ENCODE measurements around the gene FRMD1. TPM values are rescaled to one million over a fixed set of nuclear protein-coding genes. Genes with fewer than 3 reads are reported as not detected.

Gene FRMD1
- total RNA-seq, 1 donor from 2014 or later, result 0.09 TPM

DNA sequence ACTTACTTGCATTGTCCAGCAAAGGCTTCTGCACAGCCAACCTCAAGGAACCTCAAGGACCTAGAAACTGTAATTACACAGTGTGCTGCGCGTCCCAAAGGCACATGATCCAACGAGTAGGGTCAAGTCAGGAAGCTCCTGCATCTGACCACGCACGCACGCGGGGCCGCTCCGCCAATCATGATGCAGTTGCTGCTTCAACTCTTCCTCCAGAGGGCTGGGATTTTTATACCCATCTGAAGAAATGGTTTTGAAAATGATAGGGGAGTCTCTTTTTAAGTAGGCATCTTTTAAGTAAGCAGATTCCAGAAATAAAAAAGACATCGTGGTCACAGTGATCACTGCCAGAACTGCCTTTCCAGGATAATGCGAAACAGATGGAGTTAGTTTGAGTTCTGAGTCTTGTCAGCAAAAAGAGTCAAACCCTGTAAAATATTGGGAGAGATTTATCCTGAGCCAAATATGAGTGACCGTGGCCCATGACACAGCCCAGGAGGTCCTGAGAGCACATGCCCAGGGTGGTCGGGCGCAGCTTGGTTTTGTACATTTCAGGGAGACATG is 47.5 kb downstream of the FRMD1 start:
- Histone ChIP-seq H3K4me3 (no peak overlapping the region), H3K9me3 (no peaks in the 10 kb centered on the region), H3K27ac (peak overlapping the region; percentile 61), H3K27me3 (no peaks in the 10 kb centered on the region), H3K36me3 (no peaks in the 10 kb centered on the region), H3K4me1 (peaks cover 9% of the 10 kb centered on the region)
- DNase-seq, result no peak
- TF ChIP-seq, protein P1, sequence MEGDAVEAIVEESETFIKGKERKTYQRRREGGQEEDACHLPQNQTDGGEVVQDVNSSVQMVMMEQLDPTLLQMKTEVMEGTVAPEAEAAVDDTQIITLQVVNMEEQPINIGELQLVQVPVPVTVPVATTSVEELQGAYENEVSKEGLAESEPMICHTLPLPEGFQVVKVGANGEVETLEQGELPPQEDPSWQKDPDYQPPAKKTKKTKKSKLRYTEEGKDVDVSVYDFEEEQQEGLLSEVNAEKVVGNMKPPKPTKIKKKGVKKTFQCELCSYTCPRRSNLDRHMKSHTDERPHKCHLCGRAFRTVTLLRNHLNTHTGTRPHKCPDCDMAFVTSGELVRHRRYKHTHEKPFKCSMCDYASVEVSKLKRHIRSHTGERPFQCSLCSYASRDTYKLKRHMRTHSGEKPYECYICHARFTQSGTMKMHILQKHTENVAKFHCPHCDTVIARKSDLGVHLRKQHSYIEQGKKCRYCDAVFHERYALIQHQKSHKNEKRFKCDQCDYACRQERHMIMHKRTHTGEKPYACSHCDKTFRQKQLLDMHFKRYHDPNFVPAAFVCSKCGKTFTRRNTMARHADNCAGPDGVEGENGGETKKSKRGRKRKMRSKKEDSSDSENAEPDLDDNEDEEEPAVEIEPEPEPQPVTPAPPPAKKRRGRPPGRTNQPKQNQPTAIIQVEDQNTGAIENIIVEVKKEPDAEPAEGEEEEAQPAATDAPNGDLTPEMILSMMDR (IDR thresholded peaks at IDR 0.05), result no peak
- ATAC-seq, result no peak
- intact Hi-C loops (cut with DNase I), result no loop called here

- no peak overlapping the region for H3K4me3 ChIP-seq
- TF ChIP-seq, protein P1 (IDR thresholded peaks at IDR 0.05), result no peak
- peaks cover 9% of the 10 kb centered on the region for H3K4me1 ChIP-seq
- H3K9me3 ChIP-seq, result no peaks in the 10 kb centered on the region
- ATAC-seq, result no peak
- DNase-seq, result no peak
- H3K36me3 ChIP-seq, result no peaks in the 10 kb centered on the region
- no peaks in the 10 kb centered on the region for H3K27me3 ChIP-seq
- H3K27ac ChIP-seq, result no peak overlapping the region
- intact Hi-C loops (cut with DNase I), result no loop called here
These were observed 48.1 kb downstream of the FRMD1 start for GRCh38 chr6:168030908-168031307.

- peaks cover 9% of the 10 kb centered on the region for H3K4me1 ChIP-seq
- no peak for ATAC-seq
- intact Hi-C loops (cut with DNase I), result no loop called here
These were observed 48.7 kb downstream of the FRMD1 start for GRCh38 chr6:168030218-168030746.

GRCh38 chr6:168029459-168030217 is 49.4 kb downstream of the FRMD1 start:
- Histone ChIP-seq H3K27ac (no peak overlapping the region), H3K4me3 (no peak overlapping the region), H3K4me1 (peaks cover 9% of the 10 kb centered on the region), H3K27me3 (no peaks in the 10 kb centered on the region), H3K9me3 (no peaks in the 10 kb centered on the region), H3K36me3 (no peaks in the 10 kb centered on the region)
- TF ChIP-seq, protein P1 (IDR thresholded peaks at IDR 0.05), result no peak
- intact Hi-C loops (cut with DNase I), result no loop called here
- ATAC-seq, result no peak
- no peak for DNase-seq

More at GRCh38 chr6:168030218-168030746, 48.7 kb downstream of the FRMD1 start:
- no peak overlapping the region for H3K4me3 ChIP-seq
- no peak overlapping the region for H3K27ac ChIP-seq
- H3K27me3 ChIP-seq, result no peaks in the 10 kb centered on the region
- DNase-seq, result no peak
- H3K9me3 ChIP-seq, result no peaks in the 10 kb centered on the region
- TF ChIP-seq, protein P1 (IDR thresholded peaks at IDR 0.05), result no peak
- no peaks in the 10 kb centered on the region for H3K36me3 ChIP-seq

DNA sequence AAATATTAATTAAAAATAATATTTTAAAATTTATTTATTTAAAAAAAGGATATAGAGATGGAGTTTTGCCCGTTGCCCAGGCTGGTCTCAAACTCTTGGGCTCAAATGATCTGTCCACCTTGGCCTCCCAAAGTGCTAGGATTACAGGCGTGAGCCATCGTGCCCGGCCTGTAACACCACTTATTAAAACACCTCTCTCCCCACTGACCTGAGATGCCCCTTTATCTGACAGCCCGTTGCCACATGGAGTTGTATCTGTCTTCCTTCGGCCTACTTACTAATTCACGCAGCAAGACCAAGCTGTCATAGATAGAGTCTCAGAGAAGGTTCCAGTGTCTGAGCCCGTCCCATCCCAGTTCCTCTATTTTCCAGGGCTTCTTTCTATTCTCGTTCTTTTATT is 50.8 kb downstream of the FRMD1 start:
- Histone ChIP-seq H3K27me3 (no peaks in the 10 kb centered on the region), H3K36me3 (no peaks in the 10 kb centered on the region), H3K4me3 (no peak overlapping the region), H3K9me3 (no peaks in the 10 kb centered on the region), H3K4me1 (peaks cover 8% of the 10 kb centered on the region), H3K27ac (no peak overlapping the region)
- TF ChIP-seq, protein P1 (IDR thresholded peaks at IDR 0.05), result no peak
- ATAC-seq, result no peak
- intact Hi-C loops (cut with DNase I), result no loop called here
- no peak for DNase-seq

Data from upper lobe of right lung (tissue), 1 donor.